Neural progenitor cell (in vitro differentiated cells): ENCODE results near the gene ATF6.

Experiments
- CTCF ChIP-seq: fragments of 200-600 bp; sonication (generic); IDR thresholded peaks from 2 replicates; pipeline ENCODE4 v1.5.1; 2017; ENCODE audit warnings: antibody characterized with exemption, mild to moderate bottlenecking
- EZH2 ChIP-seq: fragments of 200-600 bp; sonication (generic); IDR thresholded peaks from 2 replicates; pipeline ENCODE4 v1.6.1; 2017; ENCODE audit warnings: antibody characterized with exemption, mild to moderate bottlenecking, moderate library complexity
- EZH2phosphoT487 ChIP-seq: fragments of 200-600 bp; sonication (generic); IDR thresholded peaks from 2 replicates; pipeline ENCODE4 v1.6.1; 2017; ENCODE audit warnings: antibody characterized with exemption

GRCh38 chr1:161966067-161966466, 199.9 kb downstream of the ATF6 start:
- no peak for TF ChIP-seq CTCF
- TF ChIP-seq EZH2, result no peak
- no peak for TF ChIP-seq EZH2phosphoT487
